Measurements from ENCODE around the gene PKP4.

GRCh38 chr2:158713523-158714138 lies 256.9 kb downstream of the PKP4 start:
- TF ChIP-seq POLR2AphosphoS5 (IDR thresholded peaks at IDR 0.05; ENCODE audit: borderline replicate concordance, low read depth, low read length) (no peak), FOXP2 (optimal IDR thresholded peaks at IDR 0.05; ENCODE audit: control extremely low read depth, extremely low read length, insufficient read depth) (no peak), EZH2 (IDR thresholded peaks at IDR 0.05) (no peak)
